Mesendoderm (in vitro differentiated cells): ENCODE data around the gene AGBL5.
A peak's percentile ranks its signal among the peaks of the same experiment; 100 is the strongest.
"Not testable (repeated sequence)": the region's sequence is repeated elsewhere in the genome, so short reads cannot be mapped to it uniquely, and the experiment has no call there.

Source experiments
- DNase-seq: peaks from one replicate; pipeline ENCODE4 v3.0.0; 2013
- H2AK5ac ChIP-seq: 2 replicates; pipeline ENCODE4 v1.6.1; 2013; ENCODE audit warnings: low read length, inconsistent platforms
- H2BK120ac ChIP-seq: 2 replicates; pipeline ENCODE4 v1.6.1; 2013; ENCODE audit warnings: low read depth, mild to moderate bottlenecking, low read length, moderate library complexity, mixed read lengths
- H2BK15ac ChIP-seq: replicated peaks from 2 replicates; pipeline ENCODE4 v1.6.1; 2013; ENCODE audit warnings: low read depth, mild to moderate bottlenecking, moderate library complexity
- H2BK5ac ChIP-seq: 2 replicates; pipeline ENCODE4 v1.6.1; 2013; ENCODE audit warnings: low read length, inconsistent platforms
- H3K18ac ChIP-seq: 2 replicates; pipeline ENCODE4 v1.6.1; 2013; ENCODE audit warnings: mild to moderate bottlenecking, low read length, mixed read lengths
- H3K23ac ChIP-seq: one replicate; pipeline ENCODE4 v1.6.1; 2013; ENCODE audit warnings: low read length
- H3K27ac ChIP-seq: 2 replicates; pipeline ENCODE4 v1.5.1; 2013; ENCODE audit warnings: low read depth, mild to moderate bottlenecking, inconsistent platforms, low read length, moderate library complexity
- H3K27me3 ChIP-seq: 2 replicates; pipeline ENCODE4 v1.6.1; 2013; ENCODE audit warnings: low read length, control low read depth, mild to moderate bottlenecking, inconsistent platforms; ENCODE audit not compliant: insufficient read depth, poor library complexity
- H3K36me3 ChIP-seq: 2 replicates; pipeline ENCODE4 v1.6.1; 2013; ENCODE audit warnings: low read length, inconsistent platforms; ENCODE audit not compliant: control insufficient read depth, insufficient read depth
- H3K4ac ChIP-seq: one replicate; pipeline ENCODE4 v1.6.1; 2013; ENCODE audit warnings: low read depth, mild to moderate bottlenecking, low read length, moderate library complexity
- H3K4me1 ChIP-seq: 2 replicates; pipeline ENCODE4 v1.6.1; 2013; ENCODE audit warnings: low read depth, low read length, inconsistent platforms; ENCODE audit not compliant: control insufficient read depth
- H3K4me2 ChIP-seq: 2 replicates; pipeline ENCODE4 v1.6.1; 2013; ENCODE audit warnings: low read length
- H3K4me3 ChIP-seq: 2 replicates; pipeline ENCODE4 v1.5.1; 2013; ENCODE audit warnings: mild to moderate bottlenecking, low read length
- H3K56ac ChIP-seq: one replicate; pipeline ENCODE4 v1.6.1; 2013; ENCODE audit warnings: low read length
- H3K79me1 ChIP-seq: 2 replicates; pipeline ENCODE4 v1.6.1; 2013; ENCODE audit warnings: low read length, inconsistent platforms
- H3K79me2 ChIP-seq: 2 replicates; pipeline ENCODE4 v1.6.1; 2013; ENCODE audit warnings: mild to moderate bottlenecking, low read length; ENCODE audit not compliant: control insufficient read depth, insufficient read depth
- H3K9ac ChIP-seq: 2 replicates; pipeline ENCODE4 v1.6.1; 2013; ENCODE audit warnings: low read length, inconsistent platforms
- H4K5ac ChIP-seq: one replicate; pipeline ENCODE4 v1.6.1; 2013; ENCODE audit warnings: low read length
- H4K8ac ChIP-seq: one replicate; pipeline ENCODE4 v1.6.1; 2013; ENCODE audit warnings: low read depth, mild to moderate bottlenecking, control low read depth, low read length, moderate library complexity
- WGBS: extraction: QIAGEN DNeasy Blood & Tissue Kit; methylation state at CpG from one replicate; pipeline ENCODE4 v1.1.7; 2013; ENCODE audit warnings: low lambda C conversion rate, missing lambda C conversion rate; ENCODE audit not compliant: insufficient coverage; ENCODE audit errors: extremely low coverage; 5-methylcytosine and 5-hydroxymethylcytosine counted together

AGBL5 gene

DNA sequence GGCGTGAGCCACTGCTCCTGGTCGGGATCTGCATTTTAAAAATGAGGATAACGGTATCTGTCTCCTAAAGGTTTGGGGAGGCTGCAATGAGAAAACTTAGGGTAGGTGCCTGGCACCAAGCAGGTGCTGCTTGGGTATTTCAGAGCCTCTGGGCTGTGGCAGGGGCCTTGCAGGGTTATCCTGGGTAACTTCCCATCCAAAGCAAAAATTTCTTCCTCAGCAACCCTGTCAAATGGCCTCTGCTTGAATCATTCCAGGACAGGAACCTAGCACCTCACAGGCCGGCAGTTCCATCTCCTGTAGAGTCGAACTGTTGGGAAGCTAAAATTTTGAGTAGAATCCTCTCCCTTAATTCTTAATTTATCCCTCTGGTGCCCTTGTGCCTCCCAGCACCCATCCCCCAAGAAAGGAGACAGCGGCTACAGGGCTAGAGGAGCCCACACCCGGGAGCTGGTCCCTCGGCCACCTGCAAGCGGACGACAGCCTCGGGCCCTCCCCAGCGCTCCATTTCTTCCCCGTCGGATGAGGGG lies 66.6 kb downstream of the AGBL5 start:
- H4K5ac ChIP-seq: no peak overlapping the region
- no CpG with 5 or more reads among the region's 14 CpGs for WGBS
- no peak overlapping the region for H3K18ac ChIP-seq
- no peak overlapping the region for H3K4me3 ChIP-seq
- H3K79me2 ChIP-seq: no peaks in the 10 kb centered on the region
- H3K56ac ChIP-seq: no peak overlapping the region
- no peak overlapping the region for H2AK5ac ChIP-seq
- no peak overlapping the region for H2BK120ac ChIP-seq
- H4K8ac ChIP-seq: no peak overlapping the region
- no peaks in the 10 kb centered on the region for H3K79me1 ChIP-seq
- H3K9ac ChIP-seq: no peak overlapping the region
- H3K27ac ChIP-seq: no peak overlapping the region
- no peak for DNase-seq
- H3K36me3 ChIP-seq: no peaks in the 10 kb centered on the region
- H3K27me3 ChIP-seq: peaks cover 16% of the 10 kb centered on the region
- H3K4ac ChIP-seq: no peak overlapping the region
- no peak overlapping the region for H3K23ac ChIP-seq
- H3K4me2 ChIP-seq: peak overlapping the region; percentile 56
- H2BK15ac ChIP-seq: no peak overlapping the region
- peaks cover 2% of the 10 kb centered on the region for H3K4me1 ChIP-seq
- no peak overlapping the region for H2BK5ac ChIP-seq

GRCh38 chr2:27118525-27119329 lies 67.3 kb downstream of the AGBL5 start, which contains the start of gene CGREF1:
Gene CGREF1, minus strand, starts transcription at chr2:27119128. Its CDS starts 14,762 bp downstream, at chr2:27104366.
- Histone ChIP-seq H3K4ac (no peak within 1 kb of the TSS), H3K23ac (no peak within 1 kb of the TSS), H4K8ac (no peak within 1 kb of the TSS), H3K9ac (peak within 1 kb of the TSS; percentile 11), H3K79me1 (no peaks in the 10 kb centered on the region), H3K27me3 (peaks cover 16% of the 10 kb centered on the region), H3K27ac (no peak within 1 kb of the TSS), H3K4me1 (peaks cover 2% of the 10 kb centered on the region), H3K4me3 (no peak within 1 kb of the TSS), H3K18ac (no peak within 1 kb of the TSS), H2BK120ac (no peak within 1 kb of the TSS), H2AK5ac (no peak within 1 kb of the TSS), H3K4me2 (peak within 1 kb of the TSS; percentile 56), H3K56ac (peak within 1 kb of the TSS; percentile 81), H2BK5ac (no peak within 1 kb of the TSS), H4K5ac (no peak within 1 kb of the TSS), H3K36me3 (no peaks in the 10 kb centered on the region), H2BK15ac (no peak within 1 kb of the TSS), H3K79me2 (no peaks in the 10 kb centered on the region)
- DNase-seq: peak; percentile 23
- no CpG with 5 or more reads among the region's 84 CpGs for WGBS

DNA sequence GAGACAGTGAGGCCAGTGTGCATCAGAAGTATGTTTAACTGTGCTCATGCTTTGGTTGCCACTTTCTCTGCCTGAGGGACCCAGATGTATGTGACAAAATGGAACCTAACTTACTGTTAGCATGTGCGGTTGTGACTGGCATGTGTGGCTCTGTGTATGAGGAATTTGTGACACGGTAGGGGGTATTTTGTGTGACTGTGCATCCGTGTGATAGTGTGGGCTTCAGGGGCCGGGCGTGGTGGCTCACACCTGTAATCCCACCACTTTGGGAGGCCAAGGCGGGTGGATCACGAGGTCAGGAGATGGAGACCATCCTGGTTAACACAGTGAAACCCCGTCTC lies 67.8 kb downstream of the AGBL5 start:
- not testable (repeated sequence) for H3K4ac ChIP-seq, H3K4me3 ChIP-seq, H3K23ac ChIP-seq, H3K4me1 ChIP-seq, H3K4me2 ChIP-seq, H3K79me1 ChIP-seq, H2BK5ac ChIP-seq, DNase-seq, H3K18ac ChIP-seq, H3K56ac ChIP-seq, H2BK120ac ChIP-seq, H3K79me2 ChIP-seq, H3K36me3 ChIP-seq, H3K27ac ChIP-seq, H4K5ac ChIP-seq, H2AK5ac ChIP-seq, H4K8ac ChIP-seq, H2BK15ac ChIP-seq, H3K9ac ChIP-seq
- no CpG with 5 or more reads among the region's 8 CpGs for WGBS
- H3K27me3 ChIP-seq: peaks cover 18% of the 10 kb centered on the region
